ENCODE results near the gene DPM3. TPM values are rescaled to one million over a fixed set of nuclear protein-coding genes. Genes with fewer than 3 reads are reported as not detected.

Gene DPM3
- total and polyA plus RNA-seq, 2 of the 13 experiments (the other 11 are each of a cell fraction or from before 2014, with no cell fraction given): 23.2 to 53.4 TPM

DNA sequence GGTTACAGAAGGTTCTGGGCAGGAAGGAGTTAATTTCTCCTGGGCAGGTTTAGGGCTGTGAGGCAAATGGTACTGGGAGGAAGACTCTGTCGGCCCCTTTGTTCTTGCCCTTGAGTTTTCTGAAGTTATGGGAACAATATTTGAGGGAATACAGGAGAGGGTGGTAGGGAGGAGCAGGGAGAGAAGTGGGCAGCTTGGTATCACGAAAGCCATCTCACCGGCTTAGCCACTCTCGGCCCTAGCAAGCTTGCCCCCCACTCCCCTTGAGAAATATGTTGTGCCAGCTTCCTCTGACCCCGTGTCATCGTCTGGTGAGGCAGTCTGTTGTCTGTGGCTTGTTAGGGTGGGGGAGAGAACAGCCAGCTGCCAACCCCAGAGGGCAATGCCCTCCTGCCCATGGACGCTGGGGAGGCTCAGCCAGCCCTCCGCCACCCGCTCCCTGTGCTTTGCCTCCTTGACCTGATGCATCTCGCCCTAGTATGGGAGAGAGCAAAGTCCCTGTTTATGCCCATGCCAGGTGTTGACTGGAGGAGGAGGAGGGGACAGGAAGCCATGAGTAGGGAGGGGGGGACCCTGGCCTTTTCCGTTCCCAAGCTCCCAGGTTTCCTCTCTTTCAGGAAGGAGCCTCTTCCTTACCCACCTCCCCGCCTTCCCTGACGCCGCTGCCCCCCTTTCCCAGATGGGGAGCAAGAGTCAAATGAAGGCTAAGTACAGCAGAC lies 11.4 kb downstream of the DPM3 start (continued):
- TF ChIP-seq PAF1 (CRISPR knock-in tag; IDR thresholded peaks at IDR 0.05) (peak; percentile 97), DPF2 (CRISPR knock-in tag; IDR thresholded peaks at IDR 0.05; ENCODE audit: borderline replicate concordance, low read depth) (peak; percentile 88), NAIF1 (CRISPR knock-in tag; IDR thresholded peaks at IDR 0.05; ENCODE audit: borderline replicate concordance) (no peak), NR2F1 (CRISPR knock-in tag; IDR thresholded peaks at IDR 0.05) (peak in 1 of 2 experiments; percentile 68; a peak in 1 of 4 replicates), FOSL1 (CRISPR knock-in tag; IDR thresholded peaks at IDR 0.05; ENCODE audit: borderline replicate concordance) (no peak), NPAS2 (CRISPR knock-in tag; IDR thresholded peaks at IDR 0.05; ENCODE audit: borderline replicate concordance) (no peak), CEBPG (CRISPR knock-in tag; IDR thresholded peaks at IDR 0.05) (no peak), MAFG (CRISPR knock-in tag; IDR thresholded peaks at IDR 0.05) (no peak), TEAD2 (CRISPR knock-in tag; IDR thresholded peaks at IDR 0.05) (no peak), ZBTB38 (CRISPR knock-in tag; IDR thresholded peaks at IDR 0.05) (0 out of 2 replicates have a peak, but pooled peaks have one; percentile 45), ZNF230 (CRISPR knock-in tag; IDR thresholded peaks at IDR 0.05) (peak; percentile 18; the same call in 1 of the 2 replicates), PAWR (CRISPR knock-in tag; IDR thresholded peaks at IDR 0.05; ENCODE audit: borderline replicate concordance) (no peak), ZNF530 (CRISPR knock-in tag; IDR thresholded peaks at IDR 0.05; ENCODE audit: low read depth) (no peak)
- TF ChIP-seq, protein P1, sequence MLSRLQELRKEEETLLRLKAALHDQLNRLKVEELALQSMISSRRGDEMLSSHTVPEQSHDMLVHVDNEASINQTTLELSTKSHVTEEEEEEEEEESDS (CRISPR knock-in tag; IDR thresholded peaks at IDR 0.05; ENCODE audit: borderline replicate concordance): no peak
- TF ChIP-seq, protein P2, sequence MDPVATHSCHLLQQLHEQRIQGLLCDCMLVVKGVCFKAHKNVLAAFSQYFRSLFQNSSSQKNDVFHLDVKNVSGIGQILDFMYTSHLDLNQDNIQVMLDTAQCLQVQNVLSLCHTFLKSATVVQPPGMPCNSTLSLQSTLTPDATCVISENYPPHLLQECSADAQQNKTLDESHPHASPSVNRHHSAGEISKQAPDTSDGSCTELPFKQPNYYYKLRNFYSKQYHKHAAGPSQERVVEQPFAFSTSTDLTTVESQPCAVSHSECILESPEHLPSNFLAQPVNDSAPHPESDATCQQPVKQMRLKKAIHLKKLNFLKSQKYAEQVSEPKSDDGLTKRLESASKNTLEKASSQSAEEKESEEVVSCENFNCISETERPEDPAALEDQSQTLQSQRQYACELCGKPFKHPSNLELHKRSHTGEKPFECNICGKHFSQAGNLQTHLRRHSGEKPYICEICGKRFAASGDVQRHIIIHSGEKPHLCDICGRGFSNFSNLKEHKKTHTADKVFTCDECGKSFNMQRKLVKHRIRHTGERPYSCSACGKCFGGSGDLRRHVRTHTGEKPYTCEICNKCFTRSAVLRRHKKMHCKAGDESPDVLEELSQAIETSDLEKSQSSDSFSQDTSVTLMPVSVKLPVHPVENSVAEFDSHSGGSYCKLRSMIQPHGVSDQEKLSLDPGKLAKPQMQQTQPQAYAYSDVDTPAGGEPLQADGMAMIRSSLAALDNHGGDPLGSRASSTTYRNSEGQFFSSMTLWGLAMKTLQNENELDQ (CRISPR knock-in tag; IDR thresholded peaks at IDR 0.05; ENCODE audit: borderline replicate concordance): no peak
- TF ChIP-seq, protein P3, sequence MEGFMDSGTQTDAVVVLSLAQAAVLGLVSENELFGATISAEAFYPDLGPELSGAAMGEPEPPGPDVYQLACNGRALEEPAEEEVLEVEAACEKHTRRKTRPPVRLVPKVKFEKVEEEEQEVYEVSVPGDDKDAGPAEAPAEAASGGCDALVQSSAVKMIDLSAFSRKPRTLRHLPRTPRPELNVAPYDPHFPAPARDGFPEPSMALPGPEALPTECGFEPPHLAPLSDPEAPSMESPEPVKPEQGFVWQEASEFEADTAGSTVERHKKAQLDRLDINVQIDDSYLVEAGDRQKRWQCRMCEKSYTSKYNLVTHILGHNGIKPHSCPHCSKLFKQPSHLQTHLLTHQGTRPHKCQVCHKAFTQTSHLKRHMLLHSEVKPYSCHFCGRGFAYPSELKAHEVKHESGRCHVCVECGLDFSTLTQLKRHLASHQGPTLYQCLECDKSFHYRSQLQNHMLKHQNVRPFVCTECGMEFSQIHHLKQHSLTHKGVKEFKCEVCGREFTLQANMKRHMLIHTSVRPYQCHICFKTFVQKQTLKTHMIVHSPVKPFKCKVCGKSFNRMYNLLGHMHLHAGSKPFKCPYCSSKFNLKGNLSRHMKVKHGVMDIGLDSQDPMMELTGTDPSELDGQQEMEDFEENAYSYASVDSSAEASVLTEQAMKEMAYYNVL (CRISPR knock-in tag; IDR thresholded peaks at IDR 0.05; ENCODE audit: borderline replicate concordance): peak; percentile 68; the same call in 1 of the 2 replicates
- TF ChIP-seq, protein P4, sequence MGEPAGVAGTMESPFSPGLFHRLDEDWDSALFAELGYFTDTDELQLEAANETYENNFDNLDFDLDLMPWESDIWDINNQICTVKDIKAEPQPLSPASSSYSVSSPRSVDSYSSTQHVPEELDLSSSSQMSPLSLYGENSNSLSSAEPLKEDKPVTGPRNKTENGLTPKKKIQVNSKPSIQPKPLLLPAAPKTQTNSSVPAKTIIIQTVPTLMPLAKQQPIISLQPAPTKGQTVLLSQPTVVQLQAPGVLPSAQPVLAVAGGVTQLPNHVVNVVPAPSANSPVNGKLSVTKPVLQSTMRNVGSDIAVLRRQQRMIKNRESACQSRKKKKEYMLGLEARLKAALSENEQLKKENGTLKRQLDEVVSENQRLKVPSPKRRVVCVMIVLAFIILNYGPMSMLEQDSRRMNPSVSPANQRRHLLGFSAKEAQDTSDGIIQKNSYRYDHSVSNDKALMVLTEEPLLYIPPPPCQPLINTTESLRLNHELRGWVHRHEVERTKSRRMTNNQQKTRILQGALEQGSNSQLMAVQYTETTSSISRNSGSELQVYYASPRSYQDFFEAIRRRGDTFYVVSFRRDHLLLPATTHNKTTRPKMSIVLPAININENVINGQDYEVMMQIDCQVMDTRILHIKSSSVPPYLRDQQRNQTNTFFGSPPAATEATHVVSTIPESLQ (CRISPR knock-in tag; conservative IDR thresholded peaks at IDR 0.05): no peak
- TF ChIP-seq, protein P5, sequence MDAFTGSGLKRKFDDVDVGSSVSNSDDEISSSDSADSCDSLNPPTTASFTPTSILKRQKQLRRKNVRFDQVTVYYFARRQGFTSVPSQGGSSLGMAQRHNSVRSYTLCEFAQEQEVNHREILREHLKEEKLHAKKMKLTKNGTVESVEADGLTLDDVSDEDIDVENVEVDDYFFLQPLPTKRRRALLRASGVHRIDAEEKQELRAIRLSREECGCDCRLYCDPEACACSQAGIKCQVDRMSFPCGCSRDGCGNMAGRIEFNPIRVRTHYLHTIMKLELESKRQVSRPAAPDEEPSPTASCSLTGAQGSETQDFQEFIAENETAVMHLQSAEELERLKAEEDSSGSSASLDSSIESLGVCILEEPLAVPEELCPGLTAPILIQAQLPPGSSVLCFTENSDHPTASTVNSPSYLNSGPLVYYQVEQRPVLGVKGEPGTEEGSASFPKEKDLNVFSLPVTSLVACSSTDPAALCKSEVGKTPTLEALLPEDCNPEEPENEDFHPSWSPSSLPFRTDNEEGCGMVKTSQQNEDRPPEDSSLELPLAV (CRISPR knock-in tag; conservative IDR thresholded peaks at IDR 0.05; ENCODE audit: low read depth): no peak
- TF ChIP-seq, protein P6, sequence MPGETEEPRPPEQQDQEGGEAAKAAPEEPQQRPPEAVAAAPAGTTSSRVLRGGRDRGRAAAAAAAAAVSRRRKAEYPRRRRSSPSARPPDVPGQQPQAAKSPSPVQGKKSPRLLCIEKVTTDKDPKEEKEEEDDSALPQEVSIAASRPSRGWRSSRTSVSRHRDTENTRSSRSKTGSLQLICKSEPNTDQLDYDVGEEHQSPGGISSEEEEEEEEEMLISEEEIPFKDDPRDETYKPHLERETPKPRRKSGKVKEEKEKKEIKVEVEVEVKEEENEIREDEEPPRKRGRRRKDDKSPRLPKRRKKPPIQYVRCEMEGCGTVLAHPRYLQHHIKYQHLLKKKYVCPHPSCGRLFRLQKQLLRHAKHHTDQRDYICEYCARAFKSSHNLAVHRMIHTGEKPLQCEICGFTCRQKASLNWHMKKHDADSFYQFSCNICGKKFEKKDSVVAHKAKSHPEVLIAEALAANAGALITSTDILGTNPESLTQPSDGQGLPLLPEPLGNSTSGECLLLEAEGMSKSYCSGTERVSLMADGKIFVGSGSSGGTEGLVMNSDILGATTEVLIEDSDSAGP (CRISPR knock-in tag; IDR thresholded peaks at IDR 0.05; ENCODE audit: borderline replicate concordance): peak; percentile 80
